Endothelial cell of umbilical vein (primary cell): ENCODE measurements around the gene GRPEL1. TPM values are rescaled to one million over a fixed set of nuclear protein-coding genes. Genes with fewer than 3 reads are reported as not detected.

Experiments
- BruUV-seq: library from RNA; stranded (reverse); fragments of 400-500 nt; replicated peaks from 2 replicates; lab custom pipeline; 2021; lab: Mats Ljungman, UMichigan
- CTCF ChIA-PET: fragments of 300-600, 350-600 bp; sonication (Branson Sonifier 250); formaldehyde crosslinking; loops from one replicate; lab custom pipeline; 2021; ENCODE audit warnings: antibody characterized with exemption, inconsistent platforms; lab: Charles Lee
- POLR2A ChIA-PET: fragments of 300-600, 350-600 bp; sonication (Branson Sonifier 250); formaldehyde crosslinking; loops from one replicate; lab custom pipeline; 2021; ENCODE audit warnings: antibody characterized with exemption, inconsistent platforms; lab: Charles Lee
- DNase-seq: peaks from one replicate; pipeline ENCODE4 v3.0.0-alpha.2; 2011; ENCODE audit warnings: low read depth, low spot score
- FAIRE-seq: peaks from 2 replicates; lab custom pipeline; 2011; peaks lifted over from hg19 to GRCh38; lab: Jason Lieb, UNC
- H2AFZ ChIP-seq: 2 replicates; pipeline ENCODE4 v1.6.0; 2012; ENCODE audit warnings: low read depth, low read length, control low read depth, inconsistent platforms
- H3K27ac ChIP-seq: 2 replicates; pipeline ENCODE4 v1.5.1; 2011; ENCODE audit warnings: low read depth, mild to moderate bottlenecking, control low read depth, low read length, moderate library complexity; ENCODE audit not compliant: insufficient read depth
- H3K27me3 ChIP-seq, 2 experiments: 2 replicates each; pipeline versions ENCODE4 v1.6.0 to v1.6.1; 2011; ENCODE audit warnings: low read length in 2 of 2, mixed read lengths in 1 of 2; ENCODE audit not compliant: control insufficient read depth in 2 of 2, insufficient read depth in 2 of 2
- H3K36me3 ChIP-seq, 2 experiments: 2 replicates in 1 of 2; 3 replicates in 1 of 2; pipeline ENCODE4 v1.5.1; 2011; ENCODE audit warnings: low read length in 2 of 2, mild to moderate bottlenecking in 1 of 2, moderate library complexity in 1 of 2; ENCODE audit not compliant: control insufficient read depth in 2 of 2, insufficient read depth in 2 of 2; ENCODE audit errors: extremely low read depth in 1 of 2
- H3K4me1 ChIP-seq: 3 replicates; pipeline ENCODE4 v1.5.1; 2011; ENCODE audit warnings: mild to moderate bottlenecking, low read length; ENCODE audit not compliant: control insufficient read depth, insufficient read depth; ENCODE audit errors: extremely low read depth
- H3K4me2 ChIP-seq: 2 replicates; pipeline ENCODE4 v1.6.1; 2011; ENCODE audit warnings: low read length, control low read depth, mixed read lengths; ENCODE audit not compliant: insufficient read depth
- H3K4me3 ChIP-seq, 3 experiments: fragments of 200-600 bp in 1 of 3; sonication (generic), shearing (Covaris generic) in 1 of 3; replicated peaks in 1 of 3; 2 replicates each; pipeline ENCODE4 v1.5.1; 2011 to 2016; ENCODE audit warnings: control low read depth in 3 of 3, low read length in 3 of 3, mild to moderate bottlenecking in 2 of 3, inconsistent platforms in 1 of 3, low read depth in 1 of 3, moderate library complexity in 1 of 3; ENCODE audit not compliant: insufficient read depth in 1 of 3
- H3K79me2 ChIP-seq: 2 replicates; pipeline ENCODE4 v1.6.0; 2012; ENCODE audit warnings: low read length, inconsistent platforms; ENCODE audit not compliant: control insufficient read depth, insufficient read depth
- H3K9ac ChIP-seq: replicated peaks from 2 replicates; pipeline ENCODE3; 2011; ENCODE audit warnings: low read length, control low read depth; ENCODE audit not compliant: insufficient read depth; ENCODE audit errors: extremely low read depth
- H3K9me1 ChIP-seq: replicated peaks from 3 replicates; pipeline ENCODE4 v1.6.0; 2011; ENCODE audit warnings: mild to moderate bottlenecking, low read length; ENCODE audit not compliant: control insufficient read depth, insufficient read depth; ENCODE audit errors: extremely low read depth
- H3K9me3 ChIP-seq: replicated peaks from 2 replicates; pipeline ENCODE4 v1.5.1; 2012; ENCODE audit warnings: low read length, inconsistent platforms; ENCODE audit not compliant: control insufficient read depth, insufficient read depth
- H4K20me1 ChIP-seq: replicated peaks from 2 replicates; pipeline ENCODE3; 2011; ENCODE audit warnings: mild to moderate bottlenecking, low read length; ENCODE audit not compliant: control insufficient read depth, insufficient read depth; ENCODE audit errors: extremely low read depth
- CTCF ChIP-seq, 2 donors: IDR thresholded peaks; 1 replicate in 1 of 2; 2 replicates in 1 of 2; pipeline ENCODE4 v1.5.1; 2011; ENCODE audit warnings: low read length in 2 of 2, mild to moderate bottlenecking in 2 of 2, moderate library complexity in 2 of 2, control low read depth in 1 of 2, inconsistent platforms in 1 of 2, low read depth in 1 of 2; ENCODE audit not compliant: insufficient read depth in 1 of 2; ENCODE audit errors: extremely low read depth in 1 of 2
- EZH2 ChIP-seq: IDR thresholded peaks from 2 replicates; pipeline ENCODE4 v1.6.1; 2012; ENCODE audit warnings: borderline replicate concordance, low read depth, mild to moderate bottlenecking, moderate library complexity, low read length, inconsistent platforms; ENCODE audit not compliant: severe bottlenecking
- FOS ChIP-seq: IDR thresholded peaks from 2 replicates; pipeline ENCODE4 v1.6.1; 2011; ENCODE audit warnings: mild to moderate bottlenecking, low read length, moderate library complexity, borderline replicate concordance; ENCODE audit not compliant: insufficient read depth
- GATA2 ChIP-seq: IDR thresholded peaks from 2 replicates; pipeline ENCODE4 v1.7.0; 2011; ENCODE audit warnings: low read depth, mild to moderate bottlenecking, moderate library complexity, mixed read lengths, low read length; ENCODE audit not compliant: insufficient read length, insufficient read depth
- JUN ChIP-seq: IDR thresholded peaks from 2 replicates; pipeline ENCODE4 v1.6.1; 2011; ENCODE audit warnings: borderline replicate concordance, low read depth; ENCODE audit not compliant: insufficient read length, insufficient read depth
- MYC ChIP-seq: IDR thresholded peaks from one replicate; pipeline ENCODE4 v1.6.1; 2011; ENCODE audit warnings: mild to moderate bottlenecking, low read depth, low read length
- POLR2A ChIP-seq: IDR thresholded peaks from 2 replicates; pipeline ENCODE4 v1.6.1; 2012; ENCODE audit warnings: low read depth, mild to moderate bottlenecking, control low read depth, low read length
- POLR2AphosphoS5 ChIP-seq: IDR thresholded peaks from 2 replicates; pipeline ENCODE4 v1.6.1; 2012; ENCODE audit warnings: low read depth, mild to moderate bottlenecking, control low read depth, low read length, moderate library complexity; ENCODE audit not compliant: insufficient read depth
- dilution Hi-C: fragments of 300-500 bp; cut with MboI; formaldehyde crosslinking; loops from one replicate; pipeline ENCODE4 v1.15.0; 2019; ENCODE audit warnings: low sequenced_read_pairs; ENCODE audit not compliant: extremely low pct_ligation_motif_present
- intact Hi-C: fragments of 100-400 bp; cut with micrococcal nuclease; formaldehyde crosslinking; loops from one replicate; pipeline ENCODE4 v1.10.0; 2022
- polyA plus RNA-seq, 4 experiments: library from polyadenylated mRNA; depleted of rRNA in 3 of 4; stranded (reverse) in 3 of 4; unstranded in 1 of 4; fragments of >200 nt; gene quantifications; 2 replicates each; pipeline versions ENCODE4 v1.2.1 to v1.2.3, GENCODE V29; 2011 to 2012; ENCODE audit warnings: missing spikeins in 1 of 4
- total RNA-seq: library from RNA; stranded (reverse); gene quantifications from 2 replicates; pipeline ENCODE4 v1.2.3, GENCODE V29; 2021
- TF ChIP-seq, protein P1 (sequence below): IDR thresholded peaks from 2 replicates; pipeline ENCODE4 v1.6.1; 2011; ENCODE audit not compliant: insufficient read depth, insufficient read length

The GRPEL1 gene
- total and polyA plus RNA-seq, 2 donors (not counting 3 experiments of a cell fraction or from before 2014, with no cell fraction given), result 17.3 to 42.6 TPM

DNA sequence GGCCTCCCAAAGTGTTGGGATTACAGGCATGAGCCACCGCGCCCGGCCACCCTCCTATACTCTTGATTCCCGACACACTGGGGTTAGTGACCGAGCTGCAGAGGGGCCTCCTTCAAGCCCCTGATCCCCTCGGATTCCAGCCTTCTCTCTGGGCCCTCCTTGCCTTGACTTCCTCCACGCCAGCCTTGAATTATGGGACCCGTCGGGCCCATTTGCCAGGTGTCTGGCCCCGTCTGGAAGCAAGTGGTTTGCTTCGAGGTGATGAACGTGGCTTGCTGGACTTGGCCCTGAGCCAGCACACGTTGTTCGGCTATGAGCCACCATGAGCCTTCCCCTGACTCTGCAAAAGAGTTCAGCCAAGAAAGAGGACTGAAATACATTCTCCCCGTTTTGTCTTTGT, 37.4 kb upstream of the GRPEL1 start:
- no peaks in the 10 kb centered on the region for H3K9me3 ChIP-seq
- no peak for FAIRE-seq
- no peak overlapping the region for H3K4me2 ChIP-seq
- ChIA-PET CTCF (interaction anchor here (1.4 kb wide), 1 partner anchor 52 kb away, joined by 3 read pairs; no protein-coding TSS in a partner anchor), POLR2A (no interaction called here)
- H3K4me3 ChIP-seq, result no peak overlapping the region
- H3K27ac ChIP-seq, result no peak overlapping the region
- H3K9me1 ChIP-seq, result no peaks in the 10 kb centered on the region
- H3K79me2 ChIP-seq, result no peaks in the 10 kb centered on the region
- peaks cover 8% of the 10 kb centered on the region for H3K4me1 ChIP-seq
- BruUV-seq, result no TSS peak
- DNase-seq, result no peak
- intact Hi-C loops, result no loop called here
- H3K9ac ChIP-seq, result no peak overlapping the region
- H4K20me1 ChIP-seq, result no peaks in the 10 kb centered on the region
- dilution Hi-C loops, result no loop called here
- no peaks in the 10 kb centered on the region for H3K27me3 ChIP-seq
- no peak for TF ChIP-seq CTCF (IDR thresholded peaks at IDR 0.05; ENCODE audit: extremely low read depth in 1 of 2, insufficient read depth in 1 of 2, low read depth in 1 of 2, low read length in 2 of 2)
- no peak for TF ChIP-seq MYC
- TF ChIP-seq EZH2, result no peak
- TF ChIP-seq GATA2, result no peak
- no peak for TF ChIP-seq FOS
- TF ChIP-seq POLR2AphosphoS5, result no peak
- TF ChIP-seq, protein P1, sequence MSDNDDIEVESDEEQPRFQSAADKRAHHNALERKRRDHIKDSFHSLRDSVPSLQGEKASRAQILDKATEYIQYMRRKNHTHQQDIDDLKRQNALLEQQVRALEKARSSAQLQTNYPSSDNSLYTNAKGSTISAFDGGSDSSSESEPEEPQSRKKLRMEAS, result no peak
- no peak for TF ChIP-seq POLR2A
- no peak for TF ChIP-seq JUN
- H3K36me3 ChIP-seq, result no peaks in the 10 kb centered on the region
- no peak overlapping the region for H2AFZ ChIP-seq
